Measurements from ENCODE around the gene TRNP1. TPM values are rescaled to one million over a fixed set of nuclear protein-coding genes. Genes with fewer than 3 reads are reported as not detected.

TRNP1 gene
- total RNA-seq, 1 donor from 2014 or later = 19.2 TPM

GRCh38 chr1:26949266-26949925, 44.1 kb upstream of the TRNP1 start:
- Histone ChIP-seq H3K4me3 (ENCODE audit: insufficient read depth, low read depth, low read length) (no peak overlapping the region), H3K36me3 (ENCODE audit: insufficient read depth, low read length) (peaks cover 15% of the 10 kb centered on the region), H3K9ac (ENCODE audit: low read length) (no peak overlapping the region), H3K79me2 (ENCODE audit: insufficient read depth, low read length) (no peaks in the 10 kb centered on the region), H3K4me1 (ENCODE audit: insufficient read depth, low read length) (no peaks in the 10 kb centered on the region), H3K27ac (ENCODE audit: low read depth, low read length) (no peak overlapping the region), H3K27me3 (ENCODE audit: insufficient read depth, low read length) (no peaks in the 10 kb centered on the region), H3K9me3 (ENCODE audit: insufficient read depth, low read depth, low read length) (no peaks in the 10 kb centered on the region), H3K4me2 (ENCODE audit: low read length) (no peak overlapping the region), H4K20me1 (ENCODE audit: insufficient read depth, low read length) (no peaks in the 10 kb centered on the region), H2AFZ (ENCODE audit: low read depth, low read length) (no peak overlapping the region)
- DNase-seq (ENCODE audit: low read depth) (no peak), FAIRE-seq (no peak)
- Mint-ChIP-seq H3K4me3 (ENCODE audit: unreplicated experiment) (no peak overlapping the region), H3K36me3 (ENCODE audit: low read depth, unreplicated experiment) (peaks cover 30% of the 10 kb centered on the region), H3K27ac (ENCODE audit: unreplicated experiment) (no peak overlapping the region), H3K27me3 (ENCODE audit: low read depth, unreplicated experiment) (no peaks in the 10 kb centered on the region), H3K4me1 (ENCODE audit: low read depth, unreplicated experiment) (peaks cover 2% of the 10 kb centered on the region), H3K9me3 (ENCODE audit: unreplicated experiment) (peaks cover 2% of the 10 kb centered on the region)
- TF ChIP-seq CTCF (IDR thresholded peaks at IDR 0.05; ENCODE audit: insufficient read depth, low read depth, low read length) = no peak
- no peak for TF ChIP-seq EZH2 (IDR thresholded peaks at IDR 0.05; ENCODE audit: insufficient read depth, low read length)

- Histone ChIP-seq H4K20me1 (ENCODE audit: insufficient read depth, low read length) (no peaks in the 10 kb centered on the region), H3K4me1 (ENCODE audit: insufficient read depth, low read length) (no peaks in the 10 kb centered on the region), H3K27me3 (ENCODE audit: insufficient read depth, low read length) (no peaks in the 10 kb centered on the region), H3K9me3 (ENCODE audit: insufficient read depth, low read depth, low read length) (no peaks in the 10 kb centered on the region), H2AFZ (ENCODE audit: low read depth, low read length) (no peak overlapping the region), H3K27ac (ENCODE audit: low read depth, low read length) (no peak overlapping the region), H3K4me3 (ENCODE audit: insufficient read depth, low read depth, low read length) (no peak overlapping the region), H3K4me2 (ENCODE audit: low read length) (no peak overlapping the region), H3K79me2 (ENCODE audit: insufficient read depth, low read length) (no peaks in the 10 kb centered on the region), H3K36me3 (ENCODE audit: insufficient read depth, low read length) (peaks cover 14% of the 10 kb centered on the region), H3K9ac (ENCODE audit: low read length) (no peak overlapping the region)
- Mint-ChIP-seq H3K4me3 (ENCODE audit: unreplicated experiment) (no peak overlapping the region), H3K36me3 (ENCODE audit: low read depth, unreplicated experiment) (peaks cover 29% of the 10 kb centered on the region), H3K4me1 (ENCODE audit: low read depth, unreplicated experiment) (peaks cover 2% of the 10 kb centered on the region), H3K9me3 (ENCODE audit: unreplicated experiment) (peaks cover 2% of the 10 kb centered on the region), H3K27me3 (ENCODE audit: low read depth, unreplicated experiment) (no peaks in the 10 kb centered on the region), H3K27ac (ENCODE audit: unreplicated experiment) (no peak overlapping the region)
- no peak for FAIRE-seq
- no peak for DNase-seq (ENCODE audit: low read depth)
- TF ChIP-seq CTCF (IDR thresholded peaks at IDR 0.05; ENCODE audit: insufficient read depth, low read depth, low read length) = no peak
- no peak for TF ChIP-seq EZH2 (IDR thresholded peaks at IDR 0.05; ENCODE audit: insufficient read depth, low read length)
Observed at GRCh38 chr1:26949926-26950319, 43.6 kb upstream of the TRNP1 start.

GRCh38 chr1:26950602-26951001, 42.9 kb upstream of the TRNP1 start:
- Mint-ChIP-seq H3K4me3 (ENCODE audit: unreplicated experiment) (no peak overlapping the region), H3K4me1 (ENCODE audit: low read depth, unreplicated experiment) (peaks cover 2% of the 10 kb centered on the region), H3K27ac (ENCODE audit: unreplicated experiment) (no peak overlapping the region), H3K27me3 (ENCODE audit: low read depth, unreplicated experiment) (no peaks in the 10 kb centered on the region), H3K36me3 (ENCODE audit: low read depth, unreplicated experiment) (peaks cover 22% of the 10 kb centered on the region), H3K9me3 (ENCODE audit: unreplicated experiment) (peaks cover 2% of the 10 kb centered on the region)
- no peak for TF ChIP-seq EZH2 (IDR thresholded peaks at IDR 0.05; ENCODE audit: insufficient read depth, low read length)
- TF ChIP-seq CTCF (IDR thresholded peaks at IDR 0.05; ENCODE audit: insufficient read depth, low read depth, low read length) = no peak
- no peak for DNase-seq (ENCODE audit: low read depth)
- no peak overlapping the region for H3K9ac ChIP-seq (ENCODE audit: low read length)
- no peaks in the 10 kb centered on the region for H4K20me1 ChIP-seq (ENCODE audit: insufficient read depth, low read length)
- no peaks in the 10 kb centered on the region for H3K27me3 ChIP-seq (ENCODE audit: insufficient read depth, low read length)
- H3K79me2 ChIP-seq (ENCODE audit: insufficient read depth, low read length) = no peaks in the 10 kb centered on the region
- H3K27ac ChIP-seq (ENCODE audit: low read depth, low read length) = no peak overlapping the region
- peaks cover 8% of the 10 kb centered on the region for H3K36me3 ChIP-seq (ENCODE audit: insufficient read depth, low read length)
- no peak overlapping the region for H2AFZ ChIP-seq (ENCODE audit: low read depth, low read length)
- H3K9me3 ChIP-seq (ENCODE audit: insufficient read depth, low read depth, low read length) = no peaks in the 10 kb centered on the region
- no peak overlapping the region for H3K4me2 ChIP-seq (ENCODE audit: low read length)
- H3K4me1 ChIP-seq (ENCODE audit: insufficient read depth, low read length) = no peaks in the 10 kb centered on the region
- FAIRE-seq = no peak
- no peak overlapping the region for H3K4me3 ChIP-seq (ENCODE audit: insufficient read depth, low read depth, low read length)

Measured in astrocyte (in vitro differentiated cells and primary cell).